HG02981 (cell line): ENCODE results near the gene TAT.
"Not testable (repeated sequence)": the region's sequence is repeated elsewhere in the genome, so short reads cannot be mapped to it uniquely, and the experiment has no call there.

Source experiments
- ATAC-seq: cut with Tn5 transposase; IDR thresholded peaks from one replicate; pipeline ENCODE4 v1.9.1; 2021; ENCODE audit warnings: mild to moderate bottlenecking, moderate library complexity; ENCODE audit not compliant: unreplicated experiment

The TAT gene

GRCh38 chr16:71576971-71577370 is at the start of gene TAT:
Gene TAT, minus strand, starts transcription at chr16:71577092. Its CDS starts 677 bp downstream, at chr16:71576415.
- ATAC-seq, result no peak

GRCh38 chr16:71626018-71626857 is 49.3 kb upstream of the TAT start, which contains the start of gene MARVELD3:
Gene MARVELD3, plus strand, starts transcription at chr16:71626184. Its CDS starts 46 bp downstream, at chr16:71626230.
- ATAC-seq, result no peak

GRCh38 chr16:71625113-71625850 is 48.4 kb upstream of the TAT start:
- ATAC-seq, result no peak

GRCh38 chr16:71623597-71623996 is 46.7 kb upstream of the TAT start:
- no peak for ATAC-seq

GRCh38 chr16:71622088-71622487 is 45.2 kb upstream of the TAT start:
- no peak for ATAC-seq

GRCh38 chr16:71618429-71618828 is 41.5 kb upstream of the TAT start:
- no peak for ATAC-seq

- not testable (repeated sequence) for ATAC-seq
Measured at GRCh38 chr16:71614956-71615355, 38.1 kb upstream of the TAT start.

- ATAC-seq, result peak; percentile 53
Measured at GRCh38 chr16:71610936-71611871, 34.3 kb upstream of the TAT start.

- ATAC-seq, result no peak
Measured at GRCh38 chr16:71610447-71610846, 33.6 kb upstream of the TAT start.

- ATAC-seq, result no peak
Measured at GRCh38 chr16:71609066-71609465, 32.2 kb upstream of the TAT start.

- no peak for ATAC-seq
Measured at GRCh38 chr16:71600822-71601221, 23.9 kb upstream of the TAT start.

GRCh38 chr16:71598426-71598825 is 21.5 kb upstream of the TAT start:
- ATAC-seq, result not testable (repeated sequence)

GRCh38 chr16:71595340-71595826 is 18.5 kb upstream of the TAT start:
- not testable (repeated sequence) for ATAC-seq

GRCh38 chr16:71594000-71594646 is 17.2 kb upstream of the TAT start:
- ATAC-seq, result no peak

- ATAC-seq, result no peak
Measured at GRCh38 chr16:71593048-71593999, 16.4 kb upstream of the TAT start.

GRCh38 chr16:71591917-71592316 is 15.0 kb upstream of the TAT start:
- no peak for ATAC-seq

- ATAC-seq, result no peak
Measured at GRCh38 chr16:71590584-71590983, 13.7 kb upstream of the TAT start.

- not testable (repeated sequence) for ATAC-seq
Measured at GRCh38 chr16:71590071-71590470, 13.2 kb upstream of the TAT start.

- not testable (repeated sequence) for ATAC-seq
Measured at GRCh38 chr16:71589334-71589733, 12.4 kb upstream of the TAT start.
